SK-N-SH (cell line): ENCODE measurements around the gene C1QTNF8. TPM values are rescaled to one million over a fixed set of nuclear protein-coding genes. Genes with fewer than 3 reads are reported as not detected.

Experiments
- CTCF ChIA-PET: fragments of 300-600, 350-600 bp; formaldehyde crosslinking; extraction: SDS; loops from one replicate; lab custom pipeline; 2021; lab: Yijun Ruan, JAX
- POLR2A ChIA-PET: fragments of 350-600 bp; sonication (Branson Sonifier 250); formaldehyde crosslinking; extraction: SDS; loops from one replicate; lab custom pipeline; 2020; ENCODE audit warnings: antibody characterized with exemption, inconsistent platforms; lab: Yijun Ruan, JAX
- DNase-seq: peaks from one replicate; pipeline ENCODE4 v3.0.0; 2012
- H2AFZ ChIP-seq: fragments of 200-600 bp; sonication (generic); 2 replicates; pipeline ENCODE4 v1.8.1; 2016; ENCODE audit warnings: antibody characterized with exemption, mild to moderate bottlenecking, low read depth
- H3F3A ChIP-seq: fragments of 200-600 bp; sonication (generic); replicated peaks from 2 replicates; pipeline ENCODE3; 2016; ENCODE audit warnings: antibody characterized with exemption, mild to moderate bottlenecking; ENCODE audit not compliant: insufficient read depth
- H3K27ac ChIP-seq, 2 experiments: fragments of 200-500 bp in 1 of 2; fragments of 200-600 bp in 1 of 2; sonication (Bioruptor generic) in 1 of 2; sonication (generic), shearing (Covaris generic) in 1 of 2; 2 replicates each; pipeline versions ENCODE4 v1.5.1 to v1.6.1; 2014 to 2016; ENCODE audit warnings: low read depth in 2 of 2, inconsistent platforms in 1 of 2, low read length in 1 of 2, mild to moderate bottlenecking in 1 of 2, mixed read lengths in 1 of 2
- H3K27me3 ChIP-seq: fragments of 200-600 bp; sonication (generic), shearing (Covaris generic); 2 replicates; pipeline ENCODE4 v1.6.1; 2016; ENCODE audit warnings: mixed run types; ENCODE audit not compliant: insufficient read depth
- H3K36me3 ChIP-seq, 2 experiments: fragments of 200-500 bp in 1 of 2; fragments of 200-600 bp in 1 of 2; sonication (Bioruptor generic) in 1 of 2; sonication (generic) in 1 of 2; replicated peaks in 1 of 2; 2 replicates each; pipeline versions ENCODE3 to v1.5.1; 2014 to 2016; ENCODE audit warnings: low read length in 1 of 2, mild to moderate bottlenecking in 1 of 2; ENCODE audit not compliant: insufficient read depth in 2 of 2, control insufficient read depth in 1 of 2
- H3K4me1 ChIP-seq, 2 experiments: fragments of 200-500 bp in 1 of 2; fragments of 200-600 bp in 1 of 2; sonication (Bioruptor generic) in 1 of 2; sonication (generic), shearing (Covaris generic) in 1 of 2; 2 replicates each; pipeline versions ENCODE4 v1.5.1 to v1.6.1; 2014 to 2016; ENCODE audit warnings: low read depth in 1 of 2, low read length in 1 of 2, mixed run types in 1 of 2; ENCODE audit not compliant: insufficient read depth in 2 of 2, control insufficient read depth in 1 of 2
- H3K4me2 ChIP-seq: fragments of 200-600 bp; sonication (generic), shearing (Covaris generic); 2 replicates; pipeline ENCODE4 v1.6.1; 2017; ENCODE audit warnings: mixed run types
- H3K4me3 ChIP-seq, 2 experiments: fragments of 200-500 bp in 1 of 2; fragments of 200-600 bp in 1 of 2; sonication (Bioruptor generic) in 1 of 2; sonication (generic), shearing (Covaris generic) in 1 of 2; 2 replicates each; pipeline versions ENCODE4 v1.5.1 to v1.8.1; 2014 to 2016; ENCODE audit warnings: low read depth in 2 of 2, inconsistent platforms in 1 of 2, low read length in 1 of 2, mild to moderate bottlenecking in 1 of 2, mixed read lengths in 1 of 2, moderate library complexity in 1 of 2
- H3K79me2 ChIP-seq: fragments of 200-600 bp; sonication (generic); 2 replicates; pipeline ENCODE4 v1.8.1; 2017; ENCODE audit warnings: mild to moderate bottlenecking; ENCODE audit not compliant: insufficient read depth
- H3K9ac ChIP-seq: fragments of 200-600 bp; sonication (generic); 2 replicates; pipeline ENCODE4 v1.6.1; 2017; ENCODE audit warnings: mixed run types
- H3K9me2 ChIP-seq: fragments of 200-600 bp; sonication (generic); 2 replicates; pipeline ENCODE4 v1.6.1; 2017; ENCODE audit warnings: mixed run types
- H3K9me3 ChIP-seq: fragments of 200-600 bp; sonication (generic); 2 replicates; pipeline ENCODE4 v1.6.1; 2017; ENCODE audit warnings: mixed run types, mild to moderate bottlenecking, moderate library complexity
- H4K20me1 ChIP-seq: fragments of 200-600 bp; sonication (generic); 2 replicates; pipeline ENCODE4 v1.6.1; 2017; ENCODE audit warnings: mild to moderate bottlenecking, mixed run types; ENCODE audit not compliant: insufficient read depth
- ELF1 ChIP-seq: IDR thresholded peaks from 2 replicates; pipeline ENCODE4 v1.4.0; 2012
- FOXM1 ChIP-seq: IDR thresholded peaks from 2 replicates; pipeline ENCODE4 v1.4.0; 2012; ENCODE audit warnings: low read depth, mild to moderate bottlenecking
- MEF2A ChIP-seq: IDR thresholded peaks from 2 replicates; pipeline ENCODE4 v1.4.0; 2012; ENCODE audit warnings: low read depth, borderline replicate concordance
- MXI1 ChIP-seq: IDR thresholded peaks from 2 replicates; pipeline ENCODE4 v1.6.1; 2012; ENCODE audit warnings: mild to moderate bottlenecking, low read depth, low read length, improper control_type of control experiment
- NRF1 ChIP-seq: IDR thresholded peaks from 2 replicates; pipeline ENCODE4 v1.6.1; 2012; ENCODE audit warnings: low read depth, mild to moderate bottlenecking, low read length
- RAD21 ChIP-seq: IDR thresholded peaks from 2 replicates; pipeline ENCODE4 v1.6.1; 2012; ENCODE audit warnings: mild to moderate bottlenecking, low read length
- RCOR1 ChIP-seq: fragments of 150-350 bp; IDR thresholded peaks from 2 replicates; pipeline ENCODE4 v1.6.1; 2017; ENCODE audit warnings: antibody characterized with exemption, low read length
- RXRA ChIP-seq: IDR thresholded peaks from 2 replicates; pipeline ENCODE4 v1.4.0; 2012; ENCODE audit warnings: low read depth, mild to moderate bottlenecking, borderline replicate concordance
- SIN3A ChIP-seq: IDR thresholded peaks from 2 replicates; pipeline ENCODE4 v1.6.1; 2012; ENCODE audit warnings: low read depth, mild to moderate bottlenecking, low read length, moderate library complexity, borderline replicate concordance
- SMC3 ChIP-seq: IDR thresholded peaks from 2 replicates; pipeline ENCODE4 v1.6.1; 2012; ENCODE audit warnings: low read depth, low read length, improper control_type of control experiment
- TAF1 ChIP-seq: IDR thresholded peaks from 2 replicates; pipeline ENCODE4 v1.6.1; 2012; ENCODE audit warnings: low read depth, mild to moderate bottlenecking, low read length, moderate library complexity, borderline replicate concordance
- TCF12 ChIP-seq: IDR thresholded peaks from 2 replicates; pipeline ENCODE4 v1.4.0; 2012
- TEAD4 ChIP-seq: IDR thresholded peaks from 2 replicates; pipeline ENCODE4 v1.4.0; 2012; ENCODE audit warnings: mild to moderate bottlenecking, borderline replicate concordance; ENCODE audit not compliant: insufficient read depth
- WGBS: methylation state at CpG from one replicate; pipeline ENCODE4 v1.1.6; 2017; ENCODE audit warnings: low lambda C conversion rate; 5-methylcytosine and 5-hydroxymethylcytosine counted together
- polyA plus RNA-seq, 3 experiments: library from polyadenylated mRNA; depleted of rRNA; stranded (reverse); fragments of >200 nt; gene quantifications; 2 replicates each; pipeline ENCODE4 v1.2.3, GENCODE V29; 2012
- TF ChIP-seq, protein P1 (sequence below): IDR thresholded peaks from 2 replicates; pipeline ENCODE4 v1.4.0; 2012; ENCODE audit warnings: low read depth
- TF ChIP-seq, protein P2 (sequence below): IDR thresholded peaks from 2 replicates; pipeline ENCODE4 v1.4.0; 2012; ENCODE audit warnings: low read depth, borderline replicate concordance
- TF ChIP-seq, protein P3 (sequence below): fragments of 200-600 bp; sonication (generic); IDR thresholded peaks from 2 replicates; pipeline ENCODE4 v1.6.1; 2017; ENCODE audit warnings: antibody characterized with exemption, mild to moderate bottlenecking, moderate library complexity
- TF ChIP-seq, protein P4 (sequence below): fragments of 150-350 bp; IDR thresholded peaks from 2 replicates; pipeline ENCODE4 v1.6.1; 2016; ENCODE audit warnings: mild to moderate bottlenecking, low read depth, low read length
- TF ChIP-seq, protein P5 (sequence below): IDR thresholded peaks from 2 replicates; pipeline ENCODE4; 2012
- TF ChIP-seq, protein P6 (sequence below): fragments of 150-350 bp; IDR thresholded peaks from 2 replicates; pipeline ENCODE4 v1.6.1; 2017; ENCODE audit warnings: antibody characterized with exemption, low read length, low read depth, borderline replicate concordance
- TF ChIP-seq, protein P7 (sequence below): IDR thresholded peaks from 2 replicates; pipeline ENCODE4 v1.6.1; 2012; ENCODE audit warnings: mild to moderate bottlenecking, low read depth, low read length, moderate library complexity

Gene C1QTNF8
- polyA plus RNA-seq, 1 of the 3 experiments (the other 2 are of a cell fraction): not detected

DNA sequence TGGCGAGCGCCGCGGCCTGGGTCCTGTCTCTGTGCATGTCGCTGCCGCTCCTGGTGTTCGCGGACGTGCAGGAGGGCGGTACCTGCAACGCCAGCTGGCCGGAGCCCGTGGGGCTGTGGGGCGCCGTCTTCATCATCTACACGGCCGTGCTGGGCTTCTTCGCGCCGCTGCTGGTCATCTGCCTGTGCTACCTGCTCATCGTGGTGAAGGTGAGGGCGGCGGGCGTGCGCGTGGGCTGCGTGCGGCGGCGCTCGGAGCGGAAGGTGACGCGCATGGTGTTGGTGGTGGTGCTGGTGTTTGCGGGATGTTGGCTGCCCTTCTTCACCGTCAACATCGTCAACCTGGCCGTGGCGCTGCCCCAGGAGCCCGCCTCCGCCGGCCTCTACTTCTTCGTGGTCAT, 16.7 kb downstream of the C1QTNF8 start:
- POLR2A ChIA-PET: no interaction called here
- peaks cover 4% of the 10 kb centered on the region for H3F3A ChIP-seq
- H3K9ac ChIP-seq: no peak overlapping the region
- no peaks in the 10 kb centered on the region for H3K9me2 ChIP-seq
- WGBS: 82% methylated on average over 40 of the region's 43 CpGs
- no peaks in the 10 kb centered on the region for H3K4me1 ChIP-seq
- no peak overlapping the region for H3K4me2 ChIP-seq
- no peak overlapping the region for H2AFZ ChIP-seq
- H3K36me3 ChIP-seq: no peaks in the 10 kb centered on the region
- TF ChIP-seq FOXM1: no peak
- TF ChIP-seq, protein P1, sequence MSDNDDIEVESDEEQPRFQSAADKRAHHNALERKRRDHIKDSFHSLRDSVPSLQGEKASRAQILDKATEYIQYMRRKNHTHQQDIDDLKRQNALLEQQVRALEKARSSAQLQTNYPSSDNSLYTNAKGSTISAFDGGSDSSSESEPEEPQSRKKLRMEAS: no peak
- TF ChIP-seq RAD21: no peak
- no peak for TF ChIP-seq TCF12
- TF ChIP-seq, protein P2, sequence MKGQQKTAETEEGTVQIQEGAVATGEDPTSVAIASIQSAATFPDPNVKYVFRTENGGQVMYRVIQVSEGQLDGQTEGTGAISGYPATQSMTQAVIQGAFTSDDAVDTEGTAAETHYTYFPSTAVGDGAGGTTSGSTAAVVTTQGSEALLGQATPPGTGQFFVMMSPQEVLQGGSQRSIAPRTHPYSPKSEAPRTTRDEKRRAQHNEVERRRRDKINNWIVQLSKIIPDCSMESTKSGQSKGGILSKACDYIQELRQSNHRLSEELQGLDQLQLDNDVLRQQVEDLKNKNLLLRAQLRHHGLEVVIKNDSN: no peak
- no peak for TF ChIP-seq NRF1
- TF ChIP-seq, protein P3, sequence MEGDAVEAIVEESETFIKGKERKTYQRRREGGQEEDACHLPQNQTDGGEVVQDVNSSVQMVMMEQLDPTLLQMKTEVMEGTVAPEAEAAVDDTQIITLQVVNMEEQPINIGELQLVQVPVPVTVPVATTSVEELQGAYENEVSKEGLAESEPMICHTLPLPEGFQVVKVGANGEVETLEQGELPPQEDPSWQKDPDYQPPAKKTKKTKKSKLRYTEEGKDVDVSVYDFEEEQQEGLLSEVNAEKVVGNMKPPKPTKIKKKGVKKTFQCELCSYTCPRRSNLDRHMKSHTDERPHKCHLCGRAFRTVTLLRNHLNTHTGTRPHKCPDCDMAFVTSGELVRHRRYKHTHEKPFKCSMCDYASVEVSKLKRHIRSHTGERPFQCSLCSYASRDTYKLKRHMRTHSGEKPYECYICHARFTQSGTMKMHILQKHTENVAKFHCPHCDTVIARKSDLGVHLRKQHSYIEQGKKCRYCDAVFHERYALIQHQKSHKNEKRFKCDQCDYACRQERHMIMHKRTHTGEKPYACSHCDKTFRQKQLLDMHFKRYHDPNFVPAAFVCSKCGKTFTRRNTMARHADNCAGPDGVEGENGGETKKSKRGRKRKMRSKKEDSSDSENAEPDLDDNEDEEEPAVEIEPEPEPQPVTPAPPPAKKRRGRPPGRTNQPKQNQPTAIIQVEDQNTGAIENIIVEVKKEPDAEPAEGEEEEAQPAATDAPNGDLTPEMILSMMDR: no peak
- TF ChIP-seq MEF2A: no peak
- TF ChIP-seq ELF1: no peak
- no peak for TF ChIP-seq SMC3
- no peak for TF ChIP-seq RCOR1
- TF ChIP-seq, protein P4, sequence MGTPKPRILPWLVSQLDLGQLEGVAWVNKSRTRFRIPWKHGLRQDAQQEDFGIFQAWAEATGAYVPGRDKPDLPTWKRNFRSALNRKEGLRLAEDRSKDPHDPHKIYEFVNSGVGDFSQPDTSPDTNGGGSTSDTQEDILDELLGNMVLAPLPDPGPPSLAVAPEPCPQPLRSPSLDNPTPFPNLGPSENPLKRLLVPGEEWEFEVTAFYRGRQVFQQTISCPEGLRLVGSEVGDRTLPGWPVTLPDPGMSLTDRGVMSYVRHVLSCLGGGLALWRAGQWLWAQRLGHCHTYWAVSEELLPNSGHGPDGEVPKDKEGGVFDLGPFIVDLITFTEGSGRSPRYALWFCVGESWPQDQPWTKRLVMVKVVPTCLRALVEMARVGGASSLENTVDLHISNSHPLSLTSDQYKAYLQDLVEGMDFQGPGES: no peak
- TF ChIP-seq TAF1: no peak
- no peak for TF ChIP-seq MXI1
- TF ChIP-seq RXRA: no peak
- TF ChIP-seq, protein P5, sequence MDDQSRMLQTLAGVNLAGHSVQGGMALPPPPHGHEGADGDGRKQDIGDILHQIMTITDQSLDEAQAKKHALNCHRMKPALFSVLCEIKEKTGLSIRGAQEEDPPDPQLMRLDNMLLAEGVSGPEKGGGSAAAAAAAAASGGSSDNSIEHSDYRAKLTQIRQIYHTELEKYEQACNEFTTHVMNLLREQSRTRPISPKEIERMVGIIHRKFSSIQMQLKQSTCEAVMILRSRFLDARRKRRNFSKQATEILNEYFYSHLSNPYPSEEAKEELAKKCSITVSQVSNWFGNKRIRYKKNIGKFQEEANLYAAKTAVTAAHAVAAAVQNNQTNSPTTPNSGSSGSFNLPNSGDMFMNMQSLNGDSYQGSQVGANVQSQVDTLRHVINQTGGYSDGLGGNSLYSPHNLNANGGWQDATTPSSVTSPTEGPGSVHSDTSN: no peak
- TF ChIP-seq, protein P6, sequence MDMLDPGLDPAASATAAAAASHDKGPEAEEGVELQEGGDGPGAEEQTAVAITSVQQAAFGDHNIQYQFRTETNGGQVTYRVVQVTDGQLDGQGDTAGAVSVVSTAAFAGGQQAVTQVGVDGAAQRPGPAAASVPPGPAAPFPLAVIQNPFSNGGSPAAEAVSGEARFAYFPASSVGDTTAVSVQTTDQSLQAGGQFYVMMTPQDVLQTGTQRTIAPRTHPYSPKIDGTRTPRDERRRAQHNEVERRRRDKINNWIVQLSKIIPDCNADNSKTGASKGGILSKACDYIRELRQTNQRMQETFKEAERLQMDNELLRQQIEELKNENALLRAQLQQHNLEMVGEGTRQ: no peak
- TF ChIP-seq TEAD4: no peak
- no peak for TF ChIP-seq SIN3A
- TF ChIP-seq, protein P7, sequence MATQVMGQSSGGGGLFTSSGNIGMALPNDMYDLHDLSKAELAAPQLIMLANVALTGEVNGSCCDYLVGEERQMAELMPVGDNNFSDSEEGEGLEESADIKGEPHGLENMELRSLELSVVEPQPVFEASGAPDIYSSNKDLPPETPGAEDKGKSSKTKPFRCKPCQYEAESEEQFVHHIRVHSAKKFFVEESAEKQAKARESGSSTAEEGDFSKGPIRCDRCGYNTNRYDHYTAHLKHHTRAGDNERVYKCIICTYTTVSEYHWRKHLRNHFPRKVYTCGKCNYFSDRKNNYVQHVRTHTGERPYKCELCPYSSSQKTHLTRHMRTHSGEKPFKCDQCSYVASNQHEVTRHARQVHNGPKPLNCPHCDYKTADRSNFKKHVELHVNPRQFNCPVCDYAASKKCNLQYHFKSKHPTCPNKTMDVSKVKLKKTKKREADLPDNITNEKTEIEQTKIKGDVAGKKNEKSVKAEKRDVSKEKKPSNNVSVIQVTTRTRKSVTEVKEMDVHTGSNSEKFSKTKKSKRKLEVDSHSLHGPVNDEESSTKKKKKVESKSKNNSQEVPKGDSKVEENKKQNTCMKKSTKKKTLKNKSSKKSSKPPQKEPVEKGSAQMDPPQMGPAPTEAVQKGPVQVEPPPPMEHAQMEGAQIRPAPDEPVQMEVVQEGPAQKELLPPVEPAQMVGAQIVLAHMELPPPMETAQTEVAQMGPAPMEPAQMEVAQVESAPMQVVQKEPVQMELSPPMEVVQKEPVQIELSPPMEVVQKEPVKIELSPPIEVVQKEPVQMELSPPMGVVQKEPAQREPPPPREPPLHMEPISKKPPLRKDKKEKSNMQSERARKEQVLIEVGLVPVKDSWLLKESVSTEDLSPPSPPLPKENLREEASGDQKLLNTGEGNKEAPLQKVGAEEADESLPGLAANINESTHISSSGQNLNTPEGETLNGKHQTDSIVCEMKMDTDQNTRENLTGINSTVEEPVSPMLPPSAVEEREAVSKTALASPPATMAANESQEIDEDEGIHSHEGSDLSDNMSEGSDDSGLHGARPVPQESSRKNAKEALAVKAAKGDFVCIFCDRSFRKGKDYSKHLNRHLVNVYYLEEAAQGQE: no peak
- H3K4me3 ChIP-seq: no peak overlapping the region
- H4K20me1 ChIP-seq: peaks cover 8% of the 10 kb centered on the region; the same call in 1 of the 2 replicates
- no peaks in the 10 kb centered on the region for H3K79me2 ChIP-seq
- peaks cover 75% of the 10 kb centered on the region for H3K27me3 ChIP-seq
- no peak for DNase-seq
- H3K9me3 ChIP-seq: no peaks in the 10 kb centered on the region
- no peak overlapping the region for H3K27ac ChIP-seq
- CTCF ChIA-PET: interaction anchor here (0.7 to 1.6 kb wide), 2 partner anchors 15 to 22 kb away, joined by 3 to 9 read pairs; no protein-coding TSS in a partner anchor
